HL-60 (cell line): Measurements from ENCODE around the gene UBR2.
"Not testable (repeated sequence)": the region's sequence is repeated elsewhere in the genome, so short reads cannot be mapped to it uniquely, and the experiment has no call there.

ENCODE experiments used
- CTCF ChIP-seq: IDR thresholded peaks from one replicate; pipeline ENCODE4 v1.5.1; 2011; ENCODE audit warnings: low read length, control low read depth, inconsistent platforms; ENCODE audit not compliant: insufficient read depth
- SPI1 ChIP-seq: IDR thresholded peaks from 2 replicates; pipeline ENCODE4 v1.6.1; 2012; ENCODE audit warnings: low read depth, mild to moderate bottlenecking, borderline replicate concordance

DNA sequence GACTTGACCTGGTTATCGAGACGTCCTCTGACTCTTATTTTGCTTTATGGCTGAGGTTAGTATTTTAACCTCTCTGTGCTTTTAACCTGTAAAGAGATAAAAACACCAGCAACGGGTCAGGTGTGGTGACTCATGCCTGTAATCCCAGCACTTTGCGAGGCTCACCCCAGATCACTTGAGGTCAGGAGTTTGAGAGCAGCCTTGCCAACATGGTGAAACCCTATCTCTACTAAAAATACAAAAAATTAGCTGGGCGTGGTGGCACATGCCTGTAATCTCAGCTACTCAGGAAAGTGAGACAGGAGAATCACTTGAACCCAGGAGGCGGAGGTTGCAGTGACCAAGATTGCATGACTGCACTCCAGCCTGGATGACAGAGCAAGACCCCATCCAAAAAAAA is 110.5 kb downstream of the UBR2 start:
- TF ChIP-seq CTCF, SPI1: not testable (repeated sequence)
